SK-N-MC (cell line): ENCODE data around the gene BCL2L13.

Experiments
- DNase-seq: peaks from one replicate; pipeline ENCODE4 v3.0.0-alpha.2; 2011; ENCODE audit warnings: low read depth, low spot score
- H3K27ac ChIP-seq: fragments of 200-600 bp; sonication (generic); 2 replicates; pipeline ENCODE4 v1.5.1; 2016; ENCODE audit warnings: mixed run types
- H3K36me3 ChIP-seq: fragments of 200-600 bp; sonication (generic); 2 replicates; pipeline ENCODE4 v1.6.1; 2017; ENCODE audit warnings: antibody characterized with exemption, low read length, mixed read lengths; ENCODE audit not compliant: insufficient read depth
- H3K4me3 ChIP-seq: fragments of 200-600 bp; sonication (generic); 2 replicates; pipeline ENCODE4 v1.5.1; 2016
- H3K9ac ChIP-seq: fragments of 200-600 bp; sonication (generic); 2 replicates; pipeline ENCODE4 v1.8.0; 2017; ENCODE audit warnings: mixed run types, mixed read lengths; ENCODE audit not compliant: insufficient read length
- H3K9me3 ChIP-seq: fragments of 200-600 bp; sonication (generic); 2 replicates; pipeline ENCODE4 v1.6.1; 2017; ENCODE audit warnings: low read depth, mild to moderate bottlenecking, antibody characterized with exemption, low read length, moderate library complexity, mixed read lengths
- EZH2 ChIP-seq: fragments of 200-600 bp; sonication (generic); IDR thresholded peaks from one replicate; pipeline ENCODE4 v1.6.1; 2017; ENCODE audit warnings: antibody characterized with exemption
- FOXP2 ChIP-seq: optimal IDR thresholded peaks from 2 replicates; pipeline ENCODE3; 2011; ENCODE audit warnings: mild to moderate bottlenecking, moderate library complexity; ENCODE audit not compliant: insufficient read depth; ENCODE audit errors: extremely low read length, control extremely low read depth
- POLR2AphosphoS5 ChIP-seq: IDR thresholded peaks from 2 replicates; pipeline ENCODE4 v1.6.1; 2012; ENCODE audit warnings: mild to moderate bottlenecking, low read depth, low read length, borderline replicate concordance

BCL2L13 gene

DNA sequence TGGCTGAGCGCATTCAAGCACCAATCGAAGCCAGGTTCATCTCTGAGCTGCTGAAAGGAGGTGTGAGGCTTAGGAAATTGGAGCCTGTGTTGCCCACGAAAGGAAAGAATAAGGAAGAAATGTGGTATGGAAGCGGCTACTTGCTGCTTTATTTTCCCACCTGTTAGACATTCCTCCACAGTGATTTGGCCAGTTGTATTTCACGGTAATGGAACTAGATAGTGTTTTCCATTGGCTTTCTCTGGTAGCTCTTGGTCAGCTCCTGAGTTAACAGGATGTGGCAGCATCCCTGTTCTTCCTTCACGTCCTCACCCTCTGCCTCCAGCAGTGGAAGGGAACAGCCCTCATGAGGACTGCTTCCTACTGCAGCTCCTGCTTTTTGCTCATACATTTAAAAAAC lies 91.0 kb downstream of the BCL2L13 start:
- Histone ChIP-seq H3K4me3 (no peak overlapping the region), H3K27ac (no peak overlapping the region), H3K9ac (no peak overlapping the region), H3K36me3 (peaks cover 40% of the 10 kb centered on the region), H3K9me3 (no peaks in the 10 kb centered on the region)
- TF ChIP-seq POLR2AphosphoS5, result no peak
- TF ChIP-seq EZH2, result no peak
- DNase-seq, result no peak

DNA sequence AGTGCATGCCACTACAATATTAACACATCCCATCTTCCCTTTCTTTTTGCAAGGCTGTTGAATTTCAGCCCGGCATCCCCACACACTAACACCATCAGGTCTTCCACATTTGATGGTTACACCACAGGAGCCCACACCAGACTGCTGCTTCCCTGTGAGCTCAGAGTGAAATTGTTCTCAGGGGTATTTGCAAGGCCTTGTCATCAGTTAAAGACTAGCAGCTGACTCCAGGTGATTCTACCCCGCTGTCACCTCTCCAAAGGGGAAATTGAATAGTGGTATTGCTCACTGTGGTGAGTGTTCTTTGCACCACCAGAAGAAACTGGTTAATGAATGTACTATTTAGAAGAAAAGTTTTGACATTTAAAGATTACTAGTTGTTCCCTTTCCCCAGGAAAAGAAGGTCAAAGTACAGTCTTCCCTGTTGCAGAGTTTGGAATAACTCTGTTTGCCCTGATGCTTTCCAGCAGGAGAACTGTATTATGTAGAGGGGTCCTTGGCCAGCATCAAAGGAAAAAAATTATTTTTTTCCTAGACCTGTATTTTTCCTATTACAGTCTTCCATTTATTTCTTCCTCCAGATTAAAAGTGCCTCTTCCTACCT lies 93.8 kb downstream of the BCL2L13 start:
- DNase-seq, result no peak
- Histone ChIP-seq H3K36me3 (peaks cover 51% of the 10 kb centered on the region), H3K4me3 (no peak overlapping the region), H3K27ac (no peak overlapping the region), H3K9me3 (no peaks in the 10 kb centered on the region), H3K9ac (no peak overlapping the region)
- TF ChIP-seq EZH2, result no peak
- no peak for TF ChIP-seq POLR2AphosphoS5
- no peak for TF ChIP-seq FOXP2

- no peak overlapping the region for H3K9ac ChIP-seq
- peak overlapping the region; percentile 19; the same call in 1 of the 2 replicates for H3K27ac ChIP-seq
- no peak overlapping the region for H3K4me3 ChIP-seq
- peaks cover 54% of the 10 kb centered on the region for H3K36me3 ChIP-seq
- H3K9me3 ChIP-seq, result no peaks in the 10 kb centered on the region
- no peak for DNase-seq
- TF ChIP-seq POLR2AphosphoS5 (no peak), EZH2 (no peak), FOXP2 (no peak)
Measured at GRCh38 chr22:17733466-17733865, 94.9 kb downstream of the BCL2L13 start.

- no peak for TF ChIP-seq POLR2AphosphoS5
- TF ChIP-seq EZH2, result no peak
- TF ChIP-seq FOXP2, result no peak
- H3K4me3 ChIP-seq, result no peak overlapping the region
- DNase-seq, result no peak
- H3K27ac ChIP-seq, result no peak overlapping the region
- no peak overlapping the region for H3K9ac ChIP-seq
- no peaks in the 10 kb centered on the region for H3K9me3 ChIP-seq
- H3K36me3 ChIP-seq, result peaks cover 55% of the 10 kb centered on the region
Measured at GRCh38 chr22:17734187-17734586, 95.6 kb downstream of the BCL2L13 start.

DNA sequence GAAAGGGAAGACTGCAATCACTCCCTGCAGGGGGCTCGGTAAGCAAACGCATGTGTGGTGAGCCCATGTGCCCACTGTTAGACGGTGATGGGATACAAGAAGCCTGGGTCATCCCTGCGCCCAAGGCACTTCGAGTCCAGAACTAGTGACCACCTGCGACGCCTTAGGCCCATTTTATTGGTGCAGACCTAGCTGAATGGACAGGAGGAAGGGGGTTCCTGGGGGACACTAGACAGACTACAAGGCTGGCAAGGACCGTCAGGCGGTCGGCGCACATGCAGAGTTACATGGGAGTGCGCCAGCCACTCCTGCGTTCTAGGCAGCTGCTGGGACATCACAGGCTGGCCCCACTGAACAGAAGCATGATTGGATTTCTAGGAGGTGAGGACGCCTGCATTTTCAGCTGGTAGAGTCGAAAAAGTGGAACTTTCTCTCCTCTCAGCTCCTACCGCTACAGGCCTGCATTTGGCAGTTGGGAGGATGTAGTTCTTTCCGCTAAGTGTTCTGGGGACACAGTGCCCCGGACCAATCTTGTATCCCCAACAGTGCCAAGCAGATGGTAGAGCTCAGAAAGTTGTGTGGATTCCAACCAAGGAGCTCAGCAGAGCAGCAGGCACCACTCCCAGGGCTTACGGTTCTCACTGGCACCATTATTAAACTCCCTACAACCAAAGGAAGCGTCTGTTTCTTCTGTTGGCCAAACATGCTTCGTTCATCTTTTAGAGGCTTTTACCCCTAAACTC lies 100.0 kb downstream of the BCL2L13 start:
- no peak overlapping the region for H3K9ac ChIP-seq
- H3K36me3 ChIP-seq, result peaks cover 34% of the 10 kb centered on the region
- no peak overlapping the region for H3K27ac ChIP-seq
- H3K4me3 ChIP-seq, result no peak overlapping the region
- DNase-seq, result no peak
- no peaks in the 10 kb centered on the region for H3K9me3 ChIP-seq
- TF ChIP-seq POLR2AphosphoS5, result no peak
- no peak for TF ChIP-seq EZH2
- TF ChIP-seq FOXP2, result no peak

- Histone ChIP-seq H3K9me3 (no peaks in the 10 kb centered on the region), H3K36me3 (peaks cover 26% of the 10 kb centered on the region), H3K27ac (no peak overlapping the region), H3K4me3 (no peak overlapping the region), H3K9ac (no peak overlapping the region)
- no peak for TF ChIP-seq EZH2
- no peak for TF ChIP-seq POLR2AphosphoS5
- no peak for TF ChIP-seq FOXP2
- no peak for DNase-seq
Measured at GRCh38 chr22:17739196-17739975, 100.8 kb downstream of the BCL2L13 start.

DNA sequence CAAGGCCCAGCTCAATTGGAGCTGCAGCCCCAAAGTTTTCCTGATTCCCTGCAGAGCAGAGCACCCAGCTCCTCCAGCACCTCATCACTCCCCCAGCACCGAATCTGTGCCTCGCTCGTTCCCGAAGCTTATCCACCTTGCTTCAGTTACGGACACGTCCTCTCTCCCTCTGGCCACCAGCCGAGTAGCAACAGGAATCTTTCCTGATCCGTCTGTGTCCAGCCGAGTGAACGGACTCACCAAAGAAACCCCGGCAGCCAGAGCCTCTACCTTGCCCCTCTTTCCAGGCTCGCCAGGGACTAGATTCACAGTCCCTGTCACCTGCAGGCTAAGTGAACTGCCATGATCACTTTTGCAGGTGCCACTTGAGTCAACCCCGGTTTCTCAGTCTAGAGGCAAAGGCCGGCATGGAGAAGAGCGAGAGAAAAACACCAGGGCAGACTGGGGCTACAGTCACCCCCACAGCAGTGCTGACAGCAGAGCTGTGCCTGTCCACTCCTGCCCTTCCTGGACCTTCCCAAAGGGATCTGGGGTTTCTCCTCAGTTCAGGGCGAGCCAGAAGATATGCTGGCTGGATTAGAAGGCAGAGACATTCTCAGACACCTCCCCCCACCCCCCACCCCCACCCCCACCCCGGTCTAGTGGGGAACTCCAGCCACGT lies 103.4 kb downstream of the BCL2L13 start:
- no peak overlapping the region for H3K27ac ChIP-seq
- no peak for DNase-seq
- H3K36me3 ChIP-seq, result peaks cover 10% of the 10 kb centered on the region; the same call in 1 of the 2 replicates
- no peak overlapping the region for H3K4me3 ChIP-seq
- H3K9ac ChIP-seq, result no peak overlapping the region
- no peak for TF ChIP-seq POLR2AphosphoS5
- TF ChIP-seq FOXP2, result no peak
- H3K9me3 ChIP-seq, result no peaks in the 10 kb centered on the region

- Histone ChIP-seq H3K9me3 (no peaks in the 10 kb centered on the region), H3K36me3 (peaks cover 8% of the 10 kb centered on the region; the same call in 1 of the 2 replicates), H3K9ac (no peak overlapping the region), H3K27ac (no peak overlapping the region), H3K4me3 (no peak overlapping the region)
- TF ChIP-seq FOXP2 (no peak), EZH2 (no peak), POLR2AphosphoS5 (no peak)
- DNase-seq, result no peak
Measured at GRCh38 chr22:17742527-17742902, 104.0 kb downstream of the BCL2L13 start.
